GM10248 (cell line): ENCODE measurements around the gene AMPD1.

Experiments used
- CTCF ChIA-PET: fragments of 300-600 bp; sonication (Branson Sonifier 250); formaldehyde crosslinking; extraction: SDS; loops from one replicate; lab custom pipeline; 2021; ENCODE audit warnings: antibody characterized with exemption; lab: Yijun Ruan, JAX
- POLR2A ChIA-PET: fragments of 350-650 bp; sonication (Branson Sonifier 250); formaldehyde crosslinking; extraction: SDS; loops from one replicate; lab custom pipeline; 2020; ENCODE audit warnings: antibody characterized with exemption; lab: Yijun Ruan, JAX
- DNase-seq: peaks from one replicate; pipeline ENCODE4 v3.0.0; 2012; ENCODE audit errors: extremely low spot score
- CTCF ChIP-seq: IDR thresholded peaks from 2 replicates; pipeline ENCODE4 v1.5.1; 2012; ENCODE audit warnings: mild to moderate bottlenecking, low read depth; ENCODE audit errors: extremely low read depth, missing control alignments, control extremely low read depth

Gene AMPD1

GRCh38 chr1:114729782-114730181, 34.4 kb upstream of the AMPD1 start:
- POLR2A ChIA-PET, result no interaction called here
- no peak for TF ChIP-seq CTCF
- CTCF ChIA-PET, result no interaction called here
- DNase-seq, result no peak

- no peak for DNase-seq
- CTCF ChIA-PET, result interaction anchor here (1.1 kb wide), 1 partner anchor 9 kb away, joined by 3 read pairs; no protein-coding TSS in a partner anchor
- POLR2A ChIA-PET, result interaction anchor here (0.6 kb wide), 1 partner anchor 10 kb away, joined by 5 read pairs; no protein-coding TSS in a partner anchor
- TF ChIP-seq CTCF, result no peak
Measured at GRCh38 chr1:114728553-114728952, 33.2 kb upstream of the AMPD1 start.

GRCh38 chr1:114725230-114725629, 29.9 kb upstream of the AMPD1 start:
- no peak for TF ChIP-seq CTCF
- POLR2A ChIA-PET, result no interaction called here
- no peak for DNase-seq
- CTCF ChIA-PET, result no interaction called here

- no peak for TF ChIP-seq CTCF
- no peak for DNase-seq
- ChIA-PET POLR2A (no interaction called here), CTCF (no interaction called here)
Measured at GRCh38 chr1:114723915-114724314, 28.6 kb upstream of the AMPD1 start.

GRCh38 chr1:114723457-114723856, 28.1 kb upstream of the AMPD1 start:
- TF ChIP-seq CTCF, result no peak
- DNase-seq, result no peak
- POLR2A ChIA-PET, result no interaction called here
- CTCF ChIA-PET, result no interaction called here

- no peak for DNase-seq
- POLR2A ChIA-PET, result interaction anchor here (0.7 kb wide), 1 partner anchor 26 kb away, joined by 3 read pairs; no protein-coding TSS in a partner anchor
- CTCF ChIA-PET, result interaction anchor here (0.9 to 1.3 kb wide), 6 partner anchors 8 to 44 kb away, joined by 3 to 4 read pairs (median 3); no protein-coding TSS in a partner anchor
- no peak for TF ChIP-seq CTCF
Measured at GRCh38 chr1:114720492-114720891, 25.1 kb upstream of the AMPD1 start.
